HG03175 (cell line): ENCODE results near the gene INTS1.
"Not testable (repeated sequence)": the region's sequence is repeated elsewhere in the genome, so short reads cannot be mapped to it uniquely, and the experiment has no call there.

Source experiments
- ATAC-seq: cut with Tn5 transposase; IDR thresholded peaks from one replicate; pipeline ENCODE4 v1.9.1; 2021; ENCODE audit warnings: mild to moderate bottlenecking, moderate library complexity; ENCODE audit not compliant: unreplicated experiment

The INTS1 gene

DNA sequence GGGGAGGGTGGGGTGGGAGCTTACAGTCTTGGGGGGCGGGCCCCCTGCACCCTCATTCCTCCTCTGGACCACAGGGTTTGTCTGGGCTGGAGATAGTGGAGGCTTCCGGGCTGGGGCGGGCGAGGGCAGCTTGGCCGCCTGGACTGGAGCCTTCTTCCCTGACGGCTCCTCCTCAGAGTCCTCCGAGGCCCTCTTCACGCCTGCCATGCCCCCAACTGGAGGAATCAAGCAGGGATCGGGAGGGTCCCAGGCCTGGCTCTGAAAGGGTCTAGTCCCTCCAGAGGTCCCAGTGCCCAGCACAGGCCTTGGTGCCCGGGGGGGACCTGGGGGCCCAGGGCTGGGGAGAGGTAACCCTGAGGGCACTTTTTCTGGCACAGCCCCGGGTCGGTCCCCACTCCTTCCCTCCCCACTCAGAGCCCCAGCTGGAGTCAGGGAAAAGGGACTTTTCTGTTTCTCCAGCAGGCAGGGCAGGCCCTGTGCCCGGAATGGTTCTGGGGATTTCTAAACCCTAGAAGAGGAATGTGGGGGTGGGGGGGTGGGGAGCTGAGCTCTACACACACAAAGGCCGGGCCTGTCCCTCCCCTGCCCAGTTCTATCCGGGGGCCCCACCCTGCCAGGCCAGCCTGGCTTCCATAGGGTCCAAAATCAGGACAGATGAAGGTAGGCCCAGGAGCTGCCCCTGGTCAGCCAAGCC is 56.5 kb downstream of the INTS1 start:
- no peak for ATAC-seq

DNA sequence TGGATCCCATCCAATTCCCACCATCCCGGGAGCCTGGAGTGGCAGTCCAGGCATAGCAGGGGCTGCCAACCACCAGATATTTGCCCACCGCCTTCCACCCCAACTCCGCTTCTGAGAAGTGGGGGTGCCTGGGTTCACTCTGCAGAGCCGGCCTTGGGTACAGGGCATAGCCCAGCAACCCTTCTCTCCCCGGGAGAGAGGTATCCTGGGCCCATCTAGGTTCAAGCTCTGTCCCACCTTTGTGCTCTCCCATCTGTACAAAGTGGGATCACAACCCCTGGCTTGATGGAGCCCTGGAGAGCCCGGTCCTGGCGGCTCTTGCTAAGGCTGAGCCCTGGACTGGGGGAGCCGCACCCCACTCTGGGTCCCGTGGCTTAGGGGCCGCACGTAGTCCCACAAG is 57.1 kb downstream of the INTS1 start:
- no peak for ATAC-seq

DNA sequence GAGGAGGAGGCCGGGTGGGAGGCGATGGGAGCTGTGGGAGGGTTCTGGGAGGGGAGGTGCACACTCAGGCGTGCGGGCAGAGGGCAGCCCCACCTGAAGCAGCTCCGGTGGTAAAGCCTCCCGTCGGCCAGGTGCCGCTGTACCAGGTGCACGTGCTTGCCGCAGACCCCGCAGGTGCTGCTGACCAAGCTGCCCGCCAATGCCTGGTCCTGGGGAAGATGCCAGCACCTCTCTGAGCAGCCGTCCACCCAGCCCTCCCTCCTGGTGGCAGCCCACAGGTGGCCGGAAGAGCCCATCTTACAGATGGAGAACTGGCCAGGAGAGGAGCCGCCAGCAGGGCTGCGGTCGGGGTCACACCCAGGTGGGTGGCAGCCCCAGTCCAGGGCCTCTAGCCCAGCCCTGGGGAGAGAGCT is 57.6 kb downstream of the INTS1 start:
- no peak for ATAC-seq

DNA sequence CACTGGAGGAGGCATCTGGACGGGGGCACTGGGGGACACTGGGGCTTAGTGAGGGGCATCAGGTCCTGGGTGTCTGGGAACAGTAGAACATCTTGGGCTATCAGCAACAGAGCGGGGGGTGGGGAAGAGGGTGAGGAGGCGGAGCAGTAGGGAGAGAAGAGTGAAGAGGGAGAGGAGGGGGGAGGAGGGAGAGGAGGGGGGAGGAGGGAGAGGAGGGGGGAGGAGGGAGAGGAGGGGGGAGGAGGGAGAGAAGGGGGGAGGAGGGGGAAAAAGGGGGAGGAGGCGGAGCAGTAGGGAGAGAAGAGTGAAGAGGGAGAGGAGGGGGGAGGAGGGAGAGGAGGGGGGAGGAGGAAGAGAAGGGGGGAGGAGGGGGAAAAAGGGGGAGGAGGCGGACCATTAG is 58.2 kb downstream of the INTS1 start:
- ATAC-seq, result not testable (repeated sequence)

DNA sequence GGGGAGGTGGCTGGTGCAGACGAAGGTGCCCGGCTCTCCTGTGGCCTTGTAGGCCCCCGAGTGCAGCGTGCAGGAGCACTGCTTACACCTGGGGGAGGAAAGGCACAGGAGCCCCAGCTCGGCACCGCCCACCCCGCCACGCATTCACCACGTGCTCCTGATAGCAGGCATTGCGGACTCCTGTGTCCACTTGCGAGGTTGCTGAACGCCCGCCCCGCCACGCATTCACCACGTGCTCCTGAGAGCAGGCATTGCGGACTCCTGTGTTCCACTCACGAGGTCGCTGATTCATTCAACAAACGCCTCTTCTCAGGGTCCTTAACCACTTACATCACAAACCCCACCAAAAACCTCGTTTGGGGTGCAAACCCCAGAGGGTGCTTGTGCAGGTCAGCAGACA is 58.8 kb downstream of the INTS1 start:
- ATAC-seq, result no peak

DNA sequence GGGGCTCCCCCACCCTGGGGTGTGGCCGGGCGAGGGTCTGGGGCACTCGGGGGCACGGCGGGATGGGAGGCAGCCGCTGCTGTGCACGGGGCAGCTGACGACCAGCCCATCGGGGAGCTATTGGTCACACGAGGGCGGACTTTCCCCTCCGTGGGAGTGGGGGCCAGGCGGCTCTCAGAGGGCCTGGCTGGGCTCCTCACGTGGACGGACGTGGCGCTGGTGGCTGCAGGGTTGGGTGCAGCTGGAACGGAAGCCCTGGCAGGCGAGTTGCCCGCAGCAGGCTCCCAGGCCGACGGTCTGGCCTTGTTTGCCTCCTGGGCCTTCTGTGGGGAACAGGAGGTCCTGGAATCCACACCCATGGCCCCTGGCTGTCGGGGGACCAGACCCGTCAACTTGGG is 59.3 kb downstream of the INTS1 start:
- ATAC-seq, result no peak

DNA sequence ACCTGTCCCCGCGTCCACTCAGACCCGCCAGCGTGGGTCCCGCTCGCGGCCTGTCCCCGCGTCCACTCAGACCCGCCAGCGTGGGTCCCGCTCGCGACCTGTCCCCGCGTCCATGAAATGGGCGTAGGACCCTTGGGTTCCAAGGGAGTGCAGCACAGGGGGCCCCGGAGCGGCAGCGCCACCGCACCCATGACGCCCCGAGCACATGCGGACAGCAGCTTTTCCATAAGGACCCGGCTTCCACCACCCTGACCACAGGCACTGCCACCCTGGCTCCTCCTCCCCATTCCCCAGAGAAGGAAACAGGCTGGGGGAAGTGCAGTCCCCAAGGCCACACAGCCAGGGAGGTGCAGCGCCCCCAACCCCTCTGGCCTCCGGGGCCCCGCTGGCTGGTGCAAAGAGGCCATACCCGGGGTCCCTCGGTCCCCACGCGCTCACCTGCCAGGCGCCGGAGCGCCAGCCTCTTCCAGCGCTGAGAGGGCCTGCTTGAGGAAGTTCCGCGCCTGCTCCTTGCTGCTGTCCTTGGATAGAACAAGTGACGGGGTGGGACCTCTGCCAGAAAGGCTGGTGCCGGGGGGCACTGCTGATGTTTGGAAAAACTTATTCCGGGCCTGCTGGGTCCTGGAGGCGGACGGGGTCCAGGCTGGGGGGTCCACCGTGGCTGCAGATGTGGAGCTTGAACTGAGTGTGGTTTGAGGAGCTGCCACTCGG is 59.8 kb downstream of the INTS1 start:
- ATAC-seq, result no peak

DNA sequence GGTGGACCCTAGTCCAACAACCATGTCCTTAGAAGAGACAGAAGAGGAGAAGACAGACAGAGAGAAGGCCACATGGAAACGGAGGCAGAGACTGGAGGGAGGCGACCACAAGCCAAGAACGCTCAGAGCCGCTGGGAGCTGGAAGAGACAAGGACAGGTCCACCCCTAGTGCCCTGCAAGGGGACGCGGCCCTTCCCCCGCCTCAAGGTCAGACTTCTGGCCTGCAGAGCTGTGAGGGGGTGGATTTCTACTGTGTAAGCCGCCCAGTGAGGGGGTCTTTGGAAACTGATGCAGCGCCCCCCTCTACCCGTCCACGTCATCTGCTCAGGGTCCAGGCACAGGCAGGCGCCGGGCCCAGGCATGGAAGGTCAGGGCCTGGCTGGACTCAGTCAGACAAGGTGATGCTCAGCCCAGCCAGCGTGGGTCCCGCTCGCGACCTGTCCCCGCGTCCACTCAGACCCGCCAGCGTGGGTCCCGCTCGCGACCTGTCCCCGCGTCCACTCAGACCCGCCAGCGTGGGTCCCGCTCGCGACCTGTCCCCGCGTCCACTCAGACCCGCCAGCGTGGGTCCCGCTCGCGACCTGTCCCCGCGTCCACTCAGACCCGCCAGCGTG is 60.5 kb downstream of the INTS1 start:
- not testable (repeated sequence) for ATAC-seq

DNA sequence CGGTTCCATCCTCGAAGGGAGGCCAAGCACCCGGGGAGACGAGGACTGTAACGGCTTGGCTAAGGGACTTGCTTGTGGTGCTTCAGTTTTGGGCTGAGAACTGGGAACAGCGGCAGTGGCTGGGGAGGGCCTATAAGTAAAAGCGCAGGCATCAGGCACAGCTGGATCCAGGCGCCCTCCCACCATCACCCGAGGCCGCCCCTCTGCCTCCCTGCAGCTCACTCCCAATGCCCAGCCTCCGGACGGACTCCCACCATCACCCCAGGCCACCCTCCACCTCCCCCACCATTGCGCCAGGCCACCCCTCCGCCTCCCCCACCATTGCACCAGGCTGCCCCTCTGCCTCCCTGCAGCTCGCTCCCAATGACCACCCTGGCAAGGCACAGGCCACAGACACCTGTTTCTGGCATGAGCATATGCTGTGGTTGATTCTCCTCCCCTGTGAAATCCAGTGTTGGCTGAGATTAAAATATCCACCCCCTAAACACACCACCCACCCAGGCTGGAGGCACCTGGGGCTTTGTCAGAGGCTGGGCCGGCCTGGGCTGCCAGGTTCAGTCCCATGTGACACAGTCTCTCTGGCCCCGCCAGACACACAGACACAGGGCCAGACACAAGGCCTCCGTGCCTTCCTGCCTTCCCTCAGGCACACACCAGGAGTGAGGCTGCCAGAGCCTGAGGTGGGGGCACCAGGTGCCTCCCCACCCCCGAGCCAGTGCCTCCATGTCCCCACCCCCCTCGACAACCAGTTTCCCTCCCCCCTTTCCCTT is 61.6 kb downstream of the INTS1 start:
- no peak for ATAC-seq

DNA sequence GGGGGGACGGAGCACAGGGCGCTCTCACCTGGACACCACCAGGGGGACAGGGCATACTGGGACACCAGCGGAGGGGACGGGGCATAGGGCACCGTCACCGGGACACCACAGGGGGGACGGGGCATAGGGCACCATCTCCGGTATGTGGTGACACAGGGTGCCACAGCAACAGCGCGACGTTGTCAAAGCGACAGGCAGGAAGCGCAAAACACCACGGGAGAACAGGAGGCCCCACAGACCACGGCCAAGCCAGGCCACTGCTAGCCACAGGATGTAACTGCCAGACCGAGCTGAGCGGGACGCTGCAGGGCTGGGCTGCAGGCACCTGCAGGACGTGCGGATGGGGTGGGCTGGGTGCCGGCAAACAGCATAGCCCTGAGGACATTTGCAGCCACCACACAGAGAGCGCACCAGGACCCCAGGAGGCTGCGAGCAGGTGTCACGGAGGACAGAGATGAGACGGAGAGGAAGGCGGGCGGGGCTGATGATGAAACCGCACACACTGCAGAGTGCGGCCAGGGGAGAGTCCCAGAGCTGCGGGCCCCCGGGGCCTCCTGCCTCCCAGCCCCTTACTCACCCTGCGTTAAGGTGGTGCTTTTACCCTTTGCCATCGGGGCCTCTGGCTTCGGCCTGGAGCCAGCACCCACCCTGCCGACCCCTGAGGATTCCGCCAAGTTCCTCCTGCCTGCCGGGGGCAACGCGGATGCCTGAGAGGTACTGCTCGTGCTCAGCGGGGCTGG is 62.4 kb downstream of the INTS1 start:
- ATAC-seq, result no peak

DNA sequence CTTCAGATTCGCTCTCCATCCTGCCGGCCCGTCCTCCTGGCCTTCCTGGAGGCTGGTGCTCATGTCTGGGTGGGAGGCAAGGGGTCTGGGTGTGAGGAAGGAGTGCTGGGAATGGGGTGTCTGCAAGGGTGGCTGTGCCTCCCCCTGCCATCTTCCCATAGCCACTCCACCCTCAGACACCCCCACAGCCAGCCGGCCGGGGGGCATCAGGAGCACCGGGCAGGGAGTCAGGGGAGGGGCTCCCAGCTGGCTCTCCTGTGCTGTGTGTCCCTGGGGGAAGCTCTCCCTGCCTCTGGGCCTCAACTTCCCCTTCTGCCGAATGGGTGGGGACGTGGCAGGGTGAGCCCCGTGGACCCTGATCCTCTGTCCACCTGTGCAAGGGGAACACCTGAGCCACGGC is 63.6 kb downstream of the INTS1 start:
- no peak for ATAC-seq

DNA sequence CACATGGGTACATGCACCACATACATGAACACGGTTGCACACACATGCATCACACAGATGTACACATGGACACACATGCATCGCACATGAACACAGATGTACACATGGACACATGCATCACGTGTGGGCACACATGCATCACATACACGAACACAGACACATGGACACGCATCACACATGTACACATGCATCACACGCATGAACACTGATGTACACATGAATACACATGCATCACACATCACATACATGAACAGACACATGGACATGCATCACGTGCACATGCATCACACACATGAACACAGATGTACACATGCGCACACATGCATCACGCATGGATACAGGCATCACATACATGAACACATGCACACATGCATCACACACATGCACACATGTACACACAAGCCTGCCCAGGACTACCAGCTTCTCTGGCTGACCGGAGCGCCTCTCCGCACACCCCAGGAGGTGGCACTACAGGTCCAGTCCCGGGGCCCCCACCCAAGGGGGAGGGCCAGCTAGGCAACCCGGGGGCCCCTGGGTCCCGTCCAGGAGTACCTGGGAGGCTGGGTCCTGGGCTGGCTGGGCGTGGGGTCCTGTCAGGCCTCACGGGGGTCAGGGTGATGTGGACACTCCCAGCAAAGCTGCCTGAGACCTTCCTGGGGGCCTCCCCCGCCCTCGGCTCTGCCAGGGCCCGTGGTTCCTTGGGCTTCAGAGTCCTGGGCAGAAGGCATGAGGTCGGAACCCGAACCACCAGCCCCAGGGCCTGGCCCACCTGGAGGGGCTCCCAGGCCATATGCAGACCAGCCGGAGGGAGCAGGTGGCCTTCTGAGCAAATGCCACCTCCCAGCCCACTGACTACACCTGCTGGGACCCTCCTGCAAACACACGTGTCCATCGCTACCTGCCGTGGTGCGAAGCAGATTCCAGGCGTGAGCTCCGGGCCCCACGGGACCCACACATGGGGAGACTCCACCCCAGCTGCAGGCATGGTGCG is 64.5 kb downstream of the INTS1 start:
- ATAC-seq, result no peak

DNA sequence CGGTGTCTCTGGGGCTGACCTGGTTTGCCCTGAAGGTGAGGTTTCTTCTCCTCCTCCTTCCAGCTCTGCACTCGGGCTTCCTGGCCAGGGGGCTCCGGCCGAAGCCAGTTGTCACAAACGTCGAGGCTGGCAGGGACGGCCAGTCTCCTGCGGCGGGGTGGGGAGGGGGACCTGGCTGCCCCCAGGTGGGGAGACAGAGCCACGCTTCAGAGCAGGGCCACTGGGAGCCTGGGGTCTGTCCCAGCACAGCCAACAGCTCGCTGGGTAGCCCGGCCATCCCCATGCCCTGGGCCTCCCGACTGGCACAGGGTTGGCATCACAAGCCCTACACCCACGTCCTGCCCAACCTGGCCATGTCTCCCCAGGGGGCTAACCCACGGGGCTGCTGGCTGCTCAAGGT is 65.4 kb downstream of the INTS1 start:
- no peak for ATAC-seq

DNA sequence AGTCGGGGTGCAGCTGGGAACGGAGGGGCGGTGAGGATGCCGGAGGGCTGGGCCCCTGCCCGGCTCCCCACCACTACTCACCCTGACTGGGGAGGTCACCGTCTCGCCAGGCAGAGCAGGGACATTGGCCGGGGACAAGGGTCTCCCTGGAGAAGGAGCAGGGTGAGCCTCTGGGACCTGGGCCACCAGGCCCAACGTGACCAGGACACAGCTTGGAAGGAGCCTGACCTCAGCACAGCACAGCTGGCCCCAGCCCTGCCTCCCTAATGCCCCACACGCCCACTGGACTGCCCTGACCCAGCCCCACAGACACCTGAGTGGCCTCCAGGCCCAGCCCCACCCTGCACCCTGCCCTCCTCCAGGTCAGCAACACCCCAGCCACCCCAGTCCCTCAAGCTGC is 66.0 kb downstream of the INTS1 start:
- ATAC-seq, result no peak

DNA sequence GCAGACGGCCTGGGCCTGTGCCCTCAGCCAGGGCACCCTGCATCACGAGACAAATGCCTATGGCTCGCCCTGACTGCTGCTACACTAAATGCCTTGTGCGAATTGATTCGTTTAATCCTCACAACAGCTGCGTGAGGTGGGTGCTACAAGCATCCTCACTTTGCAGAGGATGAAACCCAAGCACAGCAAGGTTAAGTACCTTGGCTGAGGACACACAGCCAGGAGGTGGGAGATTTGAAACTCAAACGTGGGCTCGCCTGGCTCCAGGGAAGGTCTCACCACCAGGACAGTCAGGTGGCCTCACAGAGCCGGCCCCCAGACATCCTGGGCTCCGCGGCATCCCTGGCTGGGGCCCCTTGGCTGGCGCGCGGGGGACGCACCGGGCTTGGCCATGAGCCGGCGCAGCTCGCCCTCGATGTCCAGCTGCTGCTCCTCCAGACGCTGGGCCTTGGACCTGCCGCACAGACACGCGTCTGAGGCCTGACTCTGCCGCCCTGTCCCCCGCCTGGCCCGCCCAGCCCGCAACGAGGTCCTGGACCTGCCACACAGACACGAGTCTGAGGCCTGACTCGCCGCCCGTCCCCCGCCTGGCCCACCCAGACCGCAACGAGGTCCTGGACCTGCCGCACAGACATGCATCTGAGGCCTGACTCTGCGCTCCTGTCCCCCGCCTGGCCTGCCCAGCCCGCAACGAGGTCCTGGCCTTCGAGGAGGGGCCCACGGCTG is 66.9 kb downstream of the INTS1 start:
- ATAC-seq, result no peak

DNA sequence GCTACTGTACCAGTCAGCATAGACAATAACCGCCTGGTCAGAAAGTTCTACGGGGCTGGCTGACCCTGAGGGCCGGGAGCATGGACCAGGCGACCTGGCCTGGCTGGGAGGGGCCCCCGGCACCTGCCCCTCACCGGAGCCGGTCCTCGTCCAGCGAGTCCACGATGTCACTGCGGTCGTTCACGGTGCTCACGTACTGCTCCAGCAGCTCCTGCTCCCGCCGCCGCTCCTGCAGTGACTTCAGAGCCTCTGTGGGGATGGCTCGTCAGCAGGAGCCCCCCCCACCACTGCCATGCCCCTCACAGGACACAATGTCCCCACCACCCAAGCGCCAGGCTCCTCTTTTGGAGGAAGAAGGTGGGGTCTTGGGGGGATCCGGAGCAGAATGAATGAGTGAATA is 67.6 kb downstream of the INTS1 start:
- no peak for ATAC-seq

DNA sequence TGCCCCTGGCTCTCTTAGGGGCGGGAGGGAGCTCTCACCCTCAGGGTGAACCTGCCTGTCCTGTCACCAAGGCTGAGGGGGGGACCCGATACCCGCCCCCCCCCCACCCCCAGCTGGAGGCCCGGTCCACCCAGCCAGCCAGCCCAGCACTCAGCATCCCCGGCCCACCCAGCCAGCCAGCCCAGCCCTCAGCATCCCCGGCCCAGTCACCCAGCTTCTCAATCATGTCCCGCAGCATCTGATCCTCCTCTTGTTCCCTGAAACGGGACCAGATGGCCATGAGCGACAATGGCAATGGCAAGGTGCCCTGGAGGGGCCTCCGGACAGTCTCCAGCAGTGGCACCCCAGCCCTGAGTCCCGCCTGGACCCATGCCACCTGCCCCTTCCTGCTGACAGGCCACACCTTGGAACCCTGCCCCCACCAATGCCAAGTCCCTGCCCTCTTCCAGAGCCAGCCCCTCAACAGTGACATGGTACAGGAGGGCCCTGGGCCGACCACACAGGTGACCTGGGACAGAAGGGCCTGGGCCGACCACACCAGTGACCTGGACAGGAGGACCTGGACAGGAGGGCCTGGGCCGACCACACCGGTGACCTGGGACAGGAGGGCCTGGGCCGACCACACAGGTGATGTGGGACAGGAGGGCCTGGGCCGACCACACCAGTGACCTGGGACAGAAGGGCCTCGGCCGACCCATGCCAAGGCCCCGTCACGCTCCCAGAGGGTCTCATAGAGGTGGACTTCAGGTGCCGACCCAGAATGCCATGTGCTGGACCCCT is 69.1 kb downstream of the INTS1 start:
- no peak for ATAC-seq

DNA sequence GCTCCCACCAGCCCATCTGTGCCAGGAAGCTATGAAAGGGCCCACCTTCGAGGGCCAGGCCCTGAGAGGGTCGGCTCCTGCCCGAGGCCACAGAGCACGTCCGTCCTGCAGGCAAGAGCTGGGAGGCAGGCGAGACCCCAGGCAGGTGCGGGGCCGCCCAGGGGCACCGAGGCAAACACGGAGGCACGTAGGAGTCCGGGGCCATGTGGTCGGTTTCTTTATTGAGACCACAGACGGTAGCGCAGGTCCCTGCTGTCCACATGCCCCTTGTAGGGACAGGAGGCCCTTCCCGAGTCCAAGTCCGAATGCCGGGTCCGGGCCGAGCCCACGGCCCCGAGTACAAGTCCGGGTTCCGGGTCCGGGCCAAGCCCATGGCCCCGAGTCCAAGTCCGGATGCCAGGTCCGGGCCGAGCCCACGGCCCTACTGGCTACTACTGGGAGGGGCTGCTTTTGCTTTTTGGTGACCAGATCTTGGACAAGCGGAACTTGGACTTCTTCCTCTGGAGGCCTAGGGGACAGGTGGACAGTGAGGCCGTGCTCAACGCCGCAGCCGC is 69.9 kb downstream of the INTS1 start:
- no peak for ATAC-seq
